Caco-2 (cell line): Measurements from ENCODE around the gene KMO. TPM values are rescaled to one million over a fixed set of nuclear protein-coding genes. Genes with fewer than 3 reads are reported as not detected.

Source experiments
- BruUV-seq: library from RNA; stranded (reverse); fragments of 400-500 nt; replicated peaks from 2 replicates; lab custom pipeline; 2021; lab: Mats Ljungman, UMichigan
- CTCF ChIA-PET: fragments of 300-600 bp; sonication (Branson Sonifier 250); formaldehyde crosslinking; loops from one replicate; lab custom pipeline; 2022; ENCODE audit warnings: antibody characterized with exemption; lab: Charles Lee
- POLR2A ChIA-PET: fragments of 300-600 bp; sonication (Branson Sonifier 250); formaldehyde crosslinking; loops from one replicate; lab custom pipeline; 2022; ENCODE audit warnings: antibody characterized with exemption; lab: Charles Lee
- DNase-seq, 2 experiments: peaks; one replicate each; pipeline versions ENCODE4 v3.0.0 to v3.0.0-alpha.2; 2020 to 2022
- H3K27me3 ChIP-seq: replicated peaks from 2 replicates; pipeline ENCODE4 v1.6.0; 2011; ENCODE audit warnings: low read length; ENCODE audit not compliant: control insufficient read depth, insufficient read depth
- H3K36me3 ChIP-seq: 2 replicates; pipeline ENCODE4 v1.5.1; 2011; ENCODE audit warnings: low read length; ENCODE audit not compliant: control insufficient read depth, insufficient read depth
- H3K4me1 ChIP-seq: fragments of 250-450 bp; sonication (Bioruptor Pico); 2 replicates; pipeline ENCODE4 v1.5.1; 2020; ENCODE audit warnings: mild to moderate bottlenecking
- H3K4me3 ChIP-seq: 2 replicates; pipeline ENCODE4 v1.5.1; 2011; ENCODE audit warnings: low read depth, mild to moderate bottlenecking, control low read depth, low read length
- H3K9me3 ChIP-seq: fragments of 250-450 bp; sonication (Bioruptor Pico); 2 replicates; pipeline ENCODE4 v1.5.1; 2020; ENCODE audit warnings: mild to moderate bottlenecking, moderate library complexity
- H3K27ac Mint-ChIP-seq: one replicate; pipeline ENCODE4 v1.8.0; 2022; ENCODE audit warnings: mixed read lengths; ENCODE audit not compliant: unreplicated experiment
- H3K27me3 Mint-ChIP-seq: one replicate; pipeline ENCODE4 v1.8.0; 2022; ENCODE audit warnings: mixed read lengths; ENCODE audit not compliant: insufficient read depth, unreplicated experiment
- H3K36me3 Mint-ChIP-seq: one replicate; pipeline ENCODE4 v1.8.0; 2022; ENCODE audit warnings: mild to moderate bottlenecking, mixed read lengths; ENCODE audit not compliant: insufficient read depth, unreplicated experiment
- H3K4me1 Mint-ChIP-seq: one replicate; pipeline ENCODE4 v1.8.0; 2022; ENCODE audit warnings: low read depth, mixed read lengths; ENCODE audit not compliant: unreplicated experiment
- H3K4me3 Mint-ChIP-seq: one replicate; pipeline ENCODE4 v1.8.0; 2022; ENCODE audit warnings: mild to moderate bottlenecking, moderate library complexity, mixed read lengths; ENCODE audit not compliant: unreplicated experiment
- H3K9me3 Mint-ChIP-seq: one replicate; pipeline ENCODE4 v1.8.0; 2022; ENCODE audit warnings: mixed read lengths; ENCODE audit not compliant: unreplicated experiment
- CTCF ChIP-seq, 2 experiments: fragments of 200-600 bp in 1 of 2; IDR thresholded peaks; 1 replicate in 1 of 2; 2 replicates in 1 of 2; pipeline versions ENCODE4 v1.5.1 to v1.8.0; 2011 to 2022; ENCODE audit warnings: antibody characterized with exemption in 1 of 2, control low read depth in 1 of 2, inconsistent platforms in 1 of 2, low read depth in 1 of 2, low read length in 1 of 2, mild to moderate bottlenecking in 1 of 2, moderate library complexity in 1 of 2; ENCODE audit not compliant: insufficient read depth in 1 of 2, severe bottlenecking in 1 of 2, unreplicated experiment in 1 of 2
- intact Hi-C: fragments of 100-400 bp; cut with micrococcal nuclease; formaldehyde crosslinking; loops from one replicate; pipeline ENCODE4 v1.10.0; 2022; ENCODE audit not compliant: unreplicated experiment
- total RNA-seq: library from RNA; stranded (reverse); gene quantifications from 2 replicates; pipeline ENCODE4 v1.2.3, GENCODE V29; 2022

KMO gene
- total RNA-seq, 1 experiment from 2014 or later = not detected

GRCh38 chr1:241644259-241644658 is 112.1 kb downstream of the KMO start:
- BruUV-seq = no TSS peak
- ChIA-PET CTCF (no interaction called here), POLR2A (no interaction called here)
- peaks cover 19% of the 10 kb centered on the region for H3K4me1 Mint-ChIP-seq
- DNase-seq = no peak
- Histone ChIP-seq H3K4me1 (peaks cover 31% of the 10 kb centered on the region), H3K36me3 (no peaks in the 10 kb centered on the region), H3K27me3 (no peaks in the 10 kb centered on the region), H3K9me3 (peaks cover 21% of the 10 kb centered on the region), H3K4me3 (no peak overlapping the region)
- peaks cover 6% of the 10 kb centered on the region for H3K36me3 Mint-ChIP-seq
- peaks cover 17% of the 10 kb centered on the region for H3K9me3 Mint-ChIP-seq
- H3K27me3 Mint-ChIP-seq = no peaks in the 10 kb centered on the region
- no peak for TF ChIP-seq CTCF (IDR thresholded peaks at IDR 0.05; ENCODE audit: insufficient read depth in 1 of 2, low read depth in 1 of 2, low read length in 1 of 2, severe bottlenecking in 1 of 2, unreplicated experiment in 1 of 2)
- intact Hi-C loops = loop anchor here (5.0 to 10.0 kb wide), 2 partner anchors 111 to 203 kb away; partner anchors contain the start of gene EXO1
- no peak overlapping the region for H3K4me3 Mint-ChIP-seq
- H3K27ac Mint-ChIP-seq = no peak overlapping the region

- DNase-seq = no peak
- Histone ChIP-seq H3K27me3 (no peaks in the 10 kb centered on the region), H3K4me3 (no peak overlapping the region), H3K36me3 (no peaks in the 10 kb centered on the region), H3K9me3 (peaks cover 21% of the 10 kb centered on the region), H3K4me1 (peaks cover 31% of the 10 kb centered on the region)
- ChIA-PET CTCF (no interaction called here), POLR2A (no interaction called here)
- BruUV-seq = no TSS peak
- Mint-ChIP-seq H3K36me3 (peaks cover 6% of the 10 kb centered on the region), H3K4me3 (no peak overlapping the region), H3K27me3 (no peaks in the 10 kb centered on the region), H3K9me3 (peaks cover 26% of the 10 kb centered on the region), H3K4me1 (peaks cover 19% of the 10 kb centered on the region), H3K27ac (no peak overlapping the region)
- intact Hi-C loops = loop anchor here (10.0 kb wide), 1 partner anchor 110 kb away; no protein-coding TSS in a partner anchor
- no peak for TF ChIP-seq CTCF (IDR thresholded peaks at IDR 0.05; ENCODE audit: insufficient read depth in 1 of 2, low read depth in 1 of 2, low read length in 1 of 2, severe bottlenecking in 1 of 2, unreplicated experiment in 1 of 2)
Measured at GRCh38 chr1:241645199-241645598, 113.0 kb downstream of the KMO start.

Other genes starting within 250 kb of the KMO start
- gene RGS7, start 175.2 kb upstream of the KMO start, total RNA-seq = not detected in 2 replicates
- 105 and 108 TPM in 2 replicates for gene FH, start 12.6 kb upstream of the KMO start, total RNA-seq
- 27.0 and 29.2 TPM in 2 replicates for gene CHML, start 108.0 kb downstream of the KMO start, total RNA-seq
- gene OPN3, start 108.0 kb downstream of the KMO start, total RNA-seq = 6.9 and 7.8 TPM in 2 replicates
- gene WDR64, start 119.9 kb downstream of the KMO start, total RNA-seq = not detected in 2 replicates